CMK (cell line): Measurements from ENCODE around the gene ZFP64.
A peak's percentile ranks its signal among the peaks of the same experiment; 100 is the strongest.
"Not testable (repeated sequence)": the region's sequence is repeated elsewhere in the genome, so short reads cannot be mapped to it uniquely, and the experiment has no call there.

Experiments used
- DNase-seq: peaks from one replicate; pipeline ENCODE4 v3.0.0-alpha.2; 2010; ENCODE audit warnings: low read depth

ZFP64 gene

DNA sequence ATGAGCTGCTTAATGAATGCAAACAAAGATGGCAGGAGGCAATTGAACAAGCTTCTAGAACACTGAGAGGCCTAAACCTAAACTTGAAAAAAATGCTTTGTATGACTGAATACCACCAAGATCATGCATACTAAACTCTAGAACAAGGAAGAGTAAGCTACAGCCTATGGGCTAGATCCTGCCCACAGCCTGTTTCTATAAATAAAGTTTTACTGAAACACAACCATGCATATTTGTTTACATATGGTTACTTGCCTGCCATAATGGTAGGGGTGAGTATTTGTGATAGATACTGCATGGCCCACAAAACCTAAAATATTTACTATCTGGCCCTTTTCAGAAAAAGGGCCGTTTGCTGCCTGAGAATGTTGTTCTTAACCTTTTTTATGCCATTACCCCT, 37.0 kb downstream of the ZFP64 start:
- no peak for DNase-seq

DNA sequence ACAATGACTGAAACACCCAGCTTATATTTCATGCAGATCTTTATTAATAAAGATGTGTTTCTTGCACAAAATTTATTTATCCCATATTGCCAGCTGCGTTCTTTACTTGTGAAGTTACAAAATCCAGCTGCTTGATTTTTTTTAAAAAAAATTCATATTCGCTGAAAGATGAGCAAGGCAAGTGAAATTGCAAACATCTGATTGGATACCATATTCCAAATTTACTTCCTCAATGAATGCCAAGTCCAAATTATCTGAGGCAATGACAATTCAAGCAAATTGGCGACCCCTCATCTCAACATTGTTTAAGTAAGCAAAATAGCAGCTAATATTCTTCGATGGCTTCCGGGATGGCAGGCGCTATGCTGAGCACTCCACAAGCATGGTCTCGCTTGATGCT, 37.7 kb downstream of the ZFP64 start:
- DNase-seq: no peak

DNA sequence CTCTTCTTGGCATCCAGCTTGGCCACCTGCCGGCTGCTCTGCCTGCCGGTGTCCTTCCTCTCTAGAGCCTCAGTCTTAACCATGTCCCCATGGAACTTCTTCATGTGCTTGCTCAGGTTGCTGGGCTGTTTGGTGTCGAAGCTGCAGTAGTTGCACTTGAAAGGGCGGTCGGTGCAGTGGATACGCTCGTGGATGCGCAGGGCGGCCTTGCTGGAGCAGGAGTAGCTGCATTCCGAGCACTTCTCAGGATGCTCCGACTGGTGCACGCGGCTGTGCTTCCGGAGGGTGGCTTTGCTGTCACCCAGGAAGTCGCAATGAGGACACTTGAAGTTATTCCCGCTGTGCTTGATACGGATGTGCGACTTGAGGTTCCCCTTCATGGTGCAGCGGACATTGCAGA, 38.7 kb downstream of the ZFP64 start:
- DNase-seq: no peak

GRCh38 chr20:52152416-52152815, 39.2 kb downstream of the ZFP64 start:
- no peak for DNase-seq

DNA sequence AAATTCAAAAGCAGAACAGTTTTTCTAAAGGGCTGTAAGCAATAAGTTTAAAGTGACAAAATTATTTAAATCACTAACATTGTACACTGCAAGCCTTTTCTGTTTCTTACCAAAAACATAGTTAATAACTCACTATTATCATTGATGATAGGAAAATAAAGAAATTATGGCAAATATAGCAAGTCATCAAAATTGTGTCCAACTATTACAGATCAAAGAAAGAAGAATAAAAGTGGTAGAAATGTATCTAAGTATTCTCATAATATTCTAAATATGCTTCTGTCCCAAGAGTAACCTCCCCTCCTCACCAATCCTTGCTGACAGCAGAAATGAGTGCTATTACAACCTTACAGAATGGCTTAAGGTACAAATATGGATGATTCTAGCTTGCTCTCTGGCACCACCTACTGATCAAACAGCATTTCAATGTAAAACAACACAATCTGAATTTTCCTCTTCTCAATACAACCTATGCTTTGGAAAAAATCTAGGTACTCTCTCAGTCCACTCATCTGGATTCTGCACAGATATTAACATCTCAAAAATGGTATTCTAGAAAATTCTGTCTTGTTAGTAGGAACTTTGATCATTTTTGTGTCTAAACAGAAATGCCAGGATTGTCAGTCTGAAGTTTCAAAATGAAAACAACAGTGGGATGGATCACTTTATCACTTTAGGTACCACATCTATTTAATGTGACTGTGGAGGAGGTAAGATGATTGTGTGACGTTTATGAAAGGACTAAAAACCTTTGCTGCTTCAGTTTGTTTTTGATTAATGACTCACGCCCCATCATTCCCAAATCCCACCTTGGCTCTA, 40.9 kb downstream of the ZFP64 start:
- peak; percentile 24 for DNase-seq

GRCh38 chr20:52145587-52145986, 46.0 kb downstream of the ZFP64 start:
- DNase-seq: no peak

DNA sequence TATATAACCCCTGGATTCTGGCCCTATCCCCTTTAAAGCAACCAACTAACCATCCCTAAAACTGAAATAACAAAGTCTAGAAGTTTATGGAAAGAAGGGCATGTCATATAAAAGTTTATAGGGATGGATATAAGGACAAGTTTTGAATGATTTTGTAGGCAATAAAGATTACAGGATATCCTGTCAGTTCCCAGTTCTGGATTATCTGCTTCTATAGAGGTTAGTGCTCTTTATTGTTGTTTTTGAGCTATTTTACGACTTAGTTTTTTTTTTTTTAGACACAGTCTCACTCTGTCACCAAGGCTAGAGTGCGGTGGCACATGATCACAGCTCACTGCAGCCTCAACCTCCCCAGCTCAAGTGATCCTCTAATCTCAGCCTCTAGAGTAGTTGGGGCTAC, 48.3 kb downstream of the ZFP64 start:
- DNase-seq: no peak

DNA sequence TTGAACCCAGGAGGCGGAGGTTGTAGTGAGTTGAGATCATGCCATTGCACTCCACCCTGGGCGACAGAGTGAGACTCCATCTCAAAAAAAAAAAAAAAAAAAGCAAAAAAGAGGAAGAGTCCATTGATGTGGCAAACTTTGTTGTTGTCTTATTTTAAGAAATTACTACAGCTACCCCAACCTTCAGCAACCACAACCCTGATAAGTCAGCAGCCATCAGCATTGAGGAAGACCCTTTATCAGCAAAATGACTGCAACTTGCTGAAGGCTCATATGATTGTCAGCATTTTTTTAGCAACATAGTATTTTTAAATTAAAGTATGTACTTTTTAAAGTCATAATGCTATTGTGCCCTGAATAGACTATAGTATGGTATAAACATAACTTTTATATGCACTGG, 48.8 kb downstream of the ZFP64 start:
- DNase-seq: no peak

- no peak for DNase-seq
Measured at GRCh38 chr20:52139986-52140385, 51.6 kb downstream of the ZFP64 start.

- no peak for DNase-seq
Measured at GRCh38 chr20:52137850-52138249, 53.7 kb downstream of the ZFP64 start.

- not testable (repeated sequence) for DNase-seq
Measured at GRCh38 chr20:52133714-52134113, 57.9 kb downstream of the ZFP64 start.

- DNase-seq: no peak
Measured at GRCh38 chr20:52132337-52132736, 59.2 kb downstream of the ZFP64 start.

DNA sequence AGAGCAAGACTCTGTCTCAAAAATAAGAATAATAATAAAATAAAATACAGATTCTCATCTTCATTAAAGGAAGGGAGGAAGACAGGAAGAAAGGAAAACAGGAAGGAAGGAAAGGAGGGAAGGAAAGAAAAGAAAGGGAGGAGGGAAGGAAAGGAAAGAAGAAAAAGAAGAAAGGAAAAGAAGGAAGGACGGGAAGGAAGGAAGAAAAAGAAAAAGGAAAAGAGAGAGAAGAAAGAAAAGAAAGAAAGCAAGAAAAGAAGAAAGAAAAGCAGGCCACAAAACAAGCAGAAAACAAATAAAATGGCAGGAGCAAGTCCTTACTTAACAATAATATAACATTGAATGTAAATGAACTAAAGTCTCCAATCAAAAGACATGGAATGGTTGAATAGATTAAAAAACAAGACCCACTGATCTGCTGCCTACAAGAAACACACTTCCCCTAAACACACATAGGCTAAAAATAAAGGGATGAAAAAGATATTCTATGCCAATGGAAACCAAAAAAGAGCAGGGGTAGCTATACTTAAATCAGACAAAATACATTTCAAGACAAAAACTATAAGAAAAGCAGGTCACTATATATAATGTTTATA, 60.4 kb downstream of the ZFP64 start:
- no peak for DNase-seq

DNA sequence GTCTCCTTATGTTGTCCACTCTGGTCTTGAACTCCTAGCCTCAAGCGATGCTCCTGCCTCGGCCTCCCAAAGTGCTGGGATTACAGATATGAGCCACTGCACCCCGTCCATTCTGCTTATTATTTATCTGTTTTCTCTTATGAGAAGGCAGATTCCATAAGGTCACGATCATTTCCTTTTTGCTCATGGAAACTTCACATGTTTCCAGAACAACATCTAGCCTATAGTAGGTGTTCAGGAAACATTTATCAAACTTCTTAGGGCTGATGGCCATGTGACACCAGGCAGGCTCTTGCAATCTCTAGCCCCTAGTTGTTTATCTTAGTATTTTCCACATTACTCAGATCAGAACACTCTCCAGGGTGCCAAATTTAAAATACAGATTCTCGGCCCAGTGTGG, 61.2 kb downstream of the ZFP64 start:
- no peak for DNase-seq

GRCh38 chr20:52129611-52130010, 62.0 kb downstream of the ZFP64 start:
- DNase-seq: no peak

DNA sequence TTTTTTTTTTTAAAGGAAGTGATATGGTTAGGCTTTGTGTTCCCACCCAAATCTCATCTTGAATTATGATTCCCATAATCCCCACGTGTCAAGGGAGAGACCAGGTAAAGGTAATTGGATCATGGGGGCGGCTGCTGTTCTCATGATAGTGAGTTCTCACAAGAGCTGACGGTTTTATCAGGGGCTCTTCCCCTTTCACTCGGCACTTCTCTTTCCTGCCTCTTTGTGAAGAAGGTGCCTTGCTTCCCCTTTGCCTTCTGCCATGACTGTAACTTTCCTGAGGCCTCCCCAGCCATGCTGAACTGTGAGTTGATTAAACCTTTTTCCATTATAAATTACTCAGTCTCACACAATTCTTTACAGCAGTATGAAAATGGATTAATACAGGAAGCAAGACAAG, 64.3 kb downstream of the ZFP64 start:
- DNase-seq: no peak

- no peak for DNase-seq
Measured at GRCh38 chr20:52124821-52125220, 66.8 kb downstream of the ZFP64 start.

GRCh38 chr20:52118696-52119095, 72.9 kb downstream of the ZFP64 start:
- DNase-seq: no peak

DNA sequence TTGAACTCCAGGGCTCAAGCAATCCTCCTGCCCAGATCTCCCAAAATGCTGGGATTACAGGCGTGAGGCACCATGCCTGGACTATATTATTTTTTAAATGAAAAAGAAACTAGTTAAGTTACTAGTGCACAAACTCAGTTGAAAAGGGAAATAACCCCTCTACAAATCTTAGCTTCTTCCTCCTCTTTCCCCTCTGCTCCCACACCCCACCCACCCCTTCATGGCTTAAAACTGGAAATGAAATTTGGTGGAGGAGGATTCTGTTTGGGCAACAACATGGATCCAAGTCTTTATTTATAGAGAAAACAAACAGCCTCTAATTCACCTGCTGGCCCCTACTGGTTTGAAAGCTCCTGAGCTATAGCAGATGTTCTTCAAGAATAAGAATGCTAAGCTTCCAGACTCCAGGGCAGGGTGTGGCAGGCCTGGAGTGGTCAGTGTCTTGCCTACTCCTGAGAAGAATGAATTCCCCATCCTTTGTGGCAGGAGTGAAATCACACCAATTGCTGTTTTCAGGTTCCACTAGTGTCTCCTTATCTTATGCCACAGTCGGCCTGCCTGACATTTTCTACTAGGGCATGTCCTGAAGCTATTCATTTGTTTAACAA, 73.5 kb downstream of the ZFP64 start:
- no peak for DNase-seq

- no peak for DNase-seq
Measured at GRCh38 chr20:52110456-52110855, 81.1 kb downstream of the ZFP64 start.

GRCh38 chr20:52105442-52106422, 85.8 kb downstream of the ZFP64 start:
- no peak for DNase-seq
